Erythroblast (primary cell): ENCODE results near the gene CLNK.

Experiments
- GATA1 ChIP-seq: IDR thresholded peaks from 2 replicates; pipeline ENCODE4 v1.6.1; 2011; ENCODE audit warnings: low read depth, mild to moderate bottlenecking, control low read depth, low read length, moderate library complexity
- POLR2A ChIP-seq: IDR thresholded peaks from 2 replicates; pipeline ENCODE4 v1.6.1; 2011; ENCODE audit warnings: mild to moderate bottlenecking, low read length

- peak; percentile 54 for TF ChIP-seq POLR2A
- no peak for TF ChIP-seq GATA1
Observed at GRCh38 chr4:10457255-10457801, 227.2 kb downstream of the CLNK start, which contains the start of gene ZNF518B.
